Stomach (tissue), 4 donors: ENCODE data around the gene CTTNBP2.

Experiments used
- CTCF ChIP-seq, 7 experiments: fragments of 450-650 bp in 4 of 7; fragments of 200-600 bp in 3 of 7; sonication (generic) in 3 of 7; IDR thresholded peaks; one replicate each; pipeline ENCODE4 v1.5.1; 2016 to 2019; ENCODE audit warnings: antibody characterized with exemption in 7 of 7, control low read depth in 2 of 7, mild to moderate bottlenecking in 1 of 7
- POLR2AphosphoS5 ChIP-seq, 3 donors: sonication (generic); formaldehyde crosslinking; IDR thresholded peaks; one replicate each; pipeline ENCODE4 v1.6.1; 2016; ENCODE audit warnings: antibody characterized with exemption in 3 of 3

- TF ChIP-seq CTCF (IDR thresholded peaks at IDR 0.05) (no peak), POLR2AphosphoS5 (IDR thresholded peaks at IDR 0.05) (no peak)
These were observed 2.7 kb downstream of the CTTNBP2 start for GRCh38 chr7:117870448-117871130.
